ENCODE measurements around the gene WNT9A.

GRCh38 chr1:227920426-227920825 is 27.3 kb downstream of the WNT9A start:
- TF ChIP-seq CTCF (IDR thresholded peaks at IDR 0.05) (no peak), POLR2A (IDR thresholded peaks at IDR 0.05) (no peak)

Measured in lower leg skin (tissue), 3 donors.